ENCODE results near the gene DUOX1. TPM values are rescaled to one million over a fixed set of nuclear protein-coding genes. Genes with fewer than 3 reads are reported as not detected.

The DUOX1 gene
- total and polyA plus RNA-seq, 2 of the 13 experiments (the other 11 are each of a cell fraction or from before 2014, with no cell fraction given), result 0.03 TPM; not detected in 1

DNA sequence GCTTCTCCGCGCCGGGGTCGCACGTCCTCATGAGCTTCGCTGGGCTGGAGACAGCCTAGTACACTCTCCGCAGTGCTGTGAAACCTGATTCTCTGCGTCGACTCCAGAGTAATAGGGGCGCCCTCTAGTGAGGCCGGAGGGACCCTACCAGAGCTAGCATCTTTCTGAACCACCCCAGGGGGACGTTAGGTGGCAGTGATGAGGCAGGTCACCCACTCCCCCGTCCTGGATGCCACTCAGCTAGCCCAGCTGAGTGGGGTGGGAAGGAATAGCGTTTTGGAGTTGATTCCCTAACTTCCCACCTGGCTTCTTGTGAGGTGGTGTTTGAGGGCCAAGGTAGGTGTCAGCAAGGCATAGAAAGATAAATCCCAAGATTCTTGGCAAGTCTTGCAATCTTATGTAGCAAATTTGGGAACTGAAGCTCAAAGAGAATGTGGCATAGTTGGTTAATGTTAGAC lies 11.6 kb upstream of the DUOX1 start (continued):
- TF ChIP-seq, protein P1, sequence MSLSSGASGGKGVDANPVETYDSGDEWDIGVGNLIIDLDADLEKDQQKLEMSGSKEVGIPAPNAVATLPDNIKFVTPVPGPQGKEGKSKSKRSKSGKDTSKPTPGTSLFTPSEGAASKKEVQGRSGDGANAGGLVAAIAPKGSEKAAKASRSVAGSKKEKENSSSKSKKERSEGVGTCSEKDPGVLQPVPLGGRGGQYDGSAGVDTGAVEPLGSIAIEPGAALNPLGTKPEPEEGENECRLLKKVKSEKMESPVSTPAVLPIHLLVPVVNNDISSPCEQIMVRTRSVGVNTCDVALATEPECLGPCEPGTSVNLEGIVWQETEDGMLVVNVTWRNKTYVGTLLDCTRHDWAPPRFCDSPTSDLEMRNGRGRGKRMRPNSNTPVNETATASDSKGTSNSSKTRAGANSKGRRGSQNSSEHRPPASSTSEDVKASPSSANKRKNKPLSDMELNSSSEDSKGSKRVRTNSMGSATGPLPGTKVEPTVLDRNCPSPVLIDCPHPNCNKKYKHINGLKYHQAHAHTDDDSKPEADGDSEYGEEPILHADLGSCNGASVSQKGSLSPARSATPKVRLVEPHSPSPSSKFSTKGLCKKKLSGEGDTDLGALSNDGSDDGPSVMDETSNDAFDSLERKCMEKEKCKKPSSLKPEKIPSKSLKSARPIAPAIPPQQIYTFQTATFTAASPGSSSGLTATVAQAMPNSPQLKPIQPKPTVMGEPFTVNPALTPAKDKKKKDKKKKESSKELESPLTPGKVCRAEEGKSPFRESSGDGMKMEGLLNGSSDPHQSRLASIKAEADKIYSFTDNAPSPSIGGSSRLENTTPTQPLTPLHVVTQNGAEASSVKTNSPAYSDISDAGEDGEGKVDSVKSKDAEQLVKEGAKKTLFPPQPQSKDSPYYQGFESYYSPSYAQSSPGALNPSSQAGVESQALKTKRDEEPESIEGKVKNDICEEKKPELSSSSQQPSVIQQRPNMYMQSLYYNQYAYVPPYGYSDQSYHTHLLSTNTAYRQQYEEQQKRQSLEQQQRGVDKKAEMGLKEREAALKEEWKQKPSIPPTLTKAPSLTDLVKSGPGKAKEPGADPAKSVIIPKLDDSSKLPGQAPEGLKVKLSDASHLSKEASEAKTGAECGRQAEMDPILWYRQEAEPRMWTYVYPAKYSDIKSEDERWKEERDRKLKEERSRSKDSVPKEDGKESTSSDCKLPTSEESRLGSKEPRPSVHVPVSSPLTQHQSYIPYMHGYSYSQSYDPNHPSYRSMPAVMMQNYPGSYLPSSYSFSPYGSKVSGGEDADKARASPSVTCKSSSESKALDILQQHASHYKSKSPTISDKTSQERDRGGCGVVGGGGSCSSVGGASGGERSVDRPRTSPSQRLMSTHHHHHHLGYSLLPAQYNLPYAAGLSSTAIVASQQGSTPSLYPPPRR (CRISPR knock-in tag; IDR thresholded peaks at IDR 0.05; ENCODE audit: borderline replicate concordance), result no peak
- TF ChIP-seq ZNF768 (CRISPR knock-in tag; IDR thresholded peaks at IDR 0.05) (no peak), ZZZ3 (CRISPR knock-in tag; IDR thresholded peaks at IDR 0.05; ENCODE audit: borderline replicate concordance) (no peak), ZNF446 (CRISPR knock-in tag; IDR thresholded peaks at IDR 0.05) (no peak), XBP1 (CRISPR knock-in tag; IDR thresholded peaks at IDR 0.05) (no peak), CEBPG (CRISPR knock-in tag; IDR thresholded peaks at IDR 0.05) (0 out of 2 replicates have a peak, but pooled peaks have one; percentile 10), SAP130 (CRISPR knock-in tag; IDR thresholded peaks at IDR 0.05; ENCODE audit: low read depth) (0 out of 2 replicates have a peak, but pooled peaks have one; percentile 38), SRF (IDR thresholded peaks at IDR 0.05; ENCODE audit: low read depth, low read length) (no peak), KDM2A (CRISPR knock-in tag; IDR thresholded peaks at IDR 0.05; ENCODE audit: borderline replicate concordance, low read depth) (peak; percentile 68; the same call in 1 of the 2 replicates), GATAD1 (CRISPR knock-in tag; IDR thresholded peaks at IDR 0.05) (peak; percentile 48; the same call in 1 of the 2 replicates), YEATS4 (CRISPR knock-in tag; IDR thresholded peaks at IDR 0.05; ENCODE audit: borderline replicate concordance) (no peak), POLR2AphosphoS2 (IDR thresholded peaks at IDR 0.05; ENCODE audit: low read depth, low read length) (no peak), RCOR2 (CRISPR knock-in tag; IDR thresholded peaks at IDR 0.05) (no peak), ZMYM3 (CRISPR knock-in tag; IDR thresholded peaks at IDR 0.05) (no peak), GATA4 (IDR thresholded peaks at IDR 0.05; ENCODE audit: borderline replicate concordance, low read depth) (no peak), ZNF383 (CRISPR knock-in tag; IDR thresholded peaks at IDR 0.05; ENCODE audit: borderline replicate concordance) (no peak), MAFK (conservative IDR thresholded peaks at IDR 0.05 in 1 of 2, IDR thresholded peaks at IDR 0.05 in 1 of 2; ENCODE audit: low read length in 2 of 2) (no peak), GATAD2A (CRISPR knock-in tag; IDR thresholded peaks at IDR 0.05) (peak; percentile 69; the same call in 1 of the 2 replicates)
- TF ChIP-seq, protein P2, sequence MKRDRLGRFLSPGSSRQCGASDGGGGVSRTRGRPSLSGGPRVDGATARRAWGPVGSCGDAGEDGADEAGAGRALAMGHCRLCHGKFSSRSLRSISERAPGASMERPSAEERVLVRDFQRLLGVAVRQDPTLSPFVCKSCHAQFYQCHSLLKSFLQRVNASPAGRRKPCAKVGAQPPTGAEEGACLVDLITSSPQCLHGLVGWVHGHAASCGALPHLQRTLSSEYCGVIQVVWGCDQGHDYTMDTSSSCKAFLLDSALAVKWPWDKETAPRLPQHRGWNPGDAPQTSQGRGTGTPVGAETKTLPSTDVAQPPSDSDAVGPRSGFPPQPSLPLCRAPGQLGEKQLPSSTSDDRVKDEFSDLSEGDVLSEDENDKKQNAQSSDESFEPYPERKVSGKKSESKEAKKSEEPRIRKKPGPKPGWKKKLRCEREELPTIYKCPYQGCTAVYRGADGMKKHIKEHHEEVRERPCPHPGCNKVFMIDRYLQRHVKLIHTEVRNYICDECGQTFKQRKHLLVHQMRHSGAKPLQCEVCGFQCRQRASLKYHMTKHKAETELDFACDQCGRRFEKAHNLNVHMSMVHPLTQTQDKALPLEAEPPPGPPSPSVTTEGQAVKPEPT (CRISPR knock-in tag; IDR thresholded peaks at IDR 0.05; ENCODE audit: low read depth), result no peak
- TF ChIP-seq, protein P3, sequence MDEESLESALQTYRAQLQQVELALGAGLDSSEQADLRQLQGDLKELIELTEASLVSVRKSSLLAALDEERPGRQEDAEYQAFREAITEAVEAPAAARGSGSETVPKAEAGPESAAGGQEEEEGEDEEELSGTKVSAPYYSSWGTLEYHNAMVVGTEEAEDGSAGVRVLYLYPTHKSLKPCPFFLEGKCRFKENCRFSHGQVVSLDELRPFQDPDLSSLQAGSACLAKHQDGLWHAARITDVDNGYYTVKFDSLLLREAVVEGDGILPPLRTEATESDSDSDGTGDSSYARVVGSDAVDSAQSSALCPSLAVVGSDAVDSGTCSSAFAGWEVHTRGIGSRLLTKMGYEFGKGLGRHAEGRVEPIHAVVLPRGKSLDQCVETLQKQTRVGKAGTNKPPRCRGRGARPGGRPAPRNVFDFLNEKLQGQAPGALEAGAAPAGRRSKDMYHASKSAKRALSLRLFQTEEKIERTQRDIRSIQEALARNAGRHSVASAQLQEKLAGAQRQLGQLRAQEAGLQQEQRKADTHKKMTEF (CRISPR knock-in tag; IDR thresholded peaks at IDR 0.05), result peak; percentile 70; the same call in 1 of the 2 replicates
- TF ChIP-seq, protein P4, sequence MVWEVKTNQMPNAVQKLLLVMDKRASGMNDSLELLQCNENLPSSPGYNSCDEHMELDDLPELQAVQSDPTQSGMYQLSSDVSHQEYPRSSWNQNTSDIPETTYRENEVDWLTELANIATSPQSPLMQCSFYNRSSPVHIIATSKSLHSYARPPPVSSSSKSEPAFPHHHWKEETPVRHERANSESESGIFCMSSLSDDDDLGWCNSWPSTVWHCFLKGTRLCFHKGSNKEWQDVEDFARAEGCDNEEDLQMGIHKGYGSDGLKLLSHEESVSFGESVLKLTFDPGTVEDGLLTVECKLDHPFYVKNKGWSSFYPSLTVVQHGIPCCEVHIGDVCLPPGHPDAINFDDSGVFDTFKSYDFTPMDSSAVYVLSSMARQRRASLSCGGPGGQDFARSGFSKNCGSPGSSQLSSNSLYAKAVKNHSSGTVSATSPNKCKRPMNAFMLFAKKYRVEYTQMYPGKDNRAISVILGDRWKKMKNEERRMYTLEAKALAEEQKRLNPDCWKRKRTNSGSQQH (CRISPR knock-in tag; IDR thresholded peaks at IDR 0.05; ENCODE audit: low read depth), result no peak
- TF ChIP-seq, protein P5, sequence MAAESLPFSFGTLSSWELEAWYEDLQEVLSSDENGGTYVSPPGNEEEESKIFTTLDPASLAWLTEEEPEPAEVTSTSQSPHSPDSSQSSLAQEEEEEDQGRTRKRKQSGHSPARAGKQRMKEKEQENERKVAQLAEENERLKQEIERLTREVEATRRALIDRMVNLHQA (CRISPR knock-in tag; IDR thresholded peaks at IDR 0.05), result no peak
